Spleen (tissue), 13 donors: ENCODE measurements around the gene EHMT2. TPM values are rescaled to one million over a fixed set of nuclear protein-coding genes. Genes with fewer than 3 reads are reported as not detected.

ENCODE experiments used
- DNase-seq: peaks from one replicate; pipeline ENCODE4 v3.0.0-alpha.2; 2020
- H3K27ac ChIP-seq, 8 donors: fragments of 200-600 bp; sonication (generic) in 7 of 8; 1 replicate in 4 of 8; 2 replicates in 4 of 8; pipeline versions ENCODE4 v1.5.0 to v1.8.0; 2016 to 2021; ENCODE audit warnings: inconsistent platforms in 4 of 8, mild to moderate bottlenecking in 4 of 8, moderate library complexity in 1 of 8
- H3K27me3 ChIP-seq, 7 donors: fragments of 200-600 bp; sonication (generic) in 6 of 7; replicated peaks in 1 of 7; 1 replicate in 4 of 7; 2 replicates in 3 of 7; pipeline versions ENCODE4 v1.5.0 to v1.8.0; 2016 to 2021; ENCODE audit warnings: inconsistent platforms in 3 of 7, mild to moderate bottlenecking in 1 of 7
- H3K36me3 ChIP-seq, 6 donors: fragments of 200-600 bp; sonication (generic) in 5 of 6; 1 replicate in 4 of 6; 2 replicates in 2 of 6; pipeline versions ENCODE4 v1.5.0 to v1.8.0; 2016 to 2021; ENCODE audit warnings: inconsistent platforms in 2 of 6
- H3K4me1 ChIP-seq, 6 donors: fragments of 200-600 bp; sonication (generic) in 5 of 6; 1 replicate in 3 of 6; 2 replicates in 3 of 6; pipeline versions ENCODE4 v1.5.0 to v1.8.0; 2016 to 2021; ENCODE audit warnings: inconsistent platforms in 3 of 6
- H3K4me3 ChIP-seq, 8 donors: fragments of 200-600 bp; sonication (generic) in 7 of 8; 1 replicate in 4 of 8; 2 replicates in 4 of 8; pipeline versions ENCODE4 v1.5.0 to v1.8.0; 2016 to 2021; ENCODE audit warnings: inconsistent platforms in 4 of 8, mild to moderate bottlenecking in 4 of 8, moderate library complexity in 2 of 8
- H3K9me3 ChIP-seq, 8 donors: fragments of 200-600 bp; sonication (generic) in 7 of 8; 1 replicate in 4 of 8; 2 replicates in 4 of 8; pipeline versions ENCODE4 v1.5.0 to v1.8.0; 2016 to 2021; ENCODE audit warnings: inconsistent platforms in 4 of 8
- POLR2A ChIP-seq, 3 donors: fragments of 450-650 bp; IDR thresholded peaks; one replicate each; pipeline ENCODE4 v1.5.1; 2017; ENCODE audit warnings: antibody characterized with exemption in 3 of 3, mild to moderate bottlenecking in 1 of 3
- POLR2AphosphoS5 ChIP-seq, 3 donors: sonication (generic); formaldehyde crosslinking; IDR thresholded peaks; one replicate each; pipeline ENCODE4 v1.5.1; 2017; ENCODE audit warnings: antibody characterized with exemption in 3 of 3
- WGBS, 5 donors: extraction: QIAGEN DNeasy Blood & Tissue Kit in 3 of 5; methylation state at CpG; one replicate each; pipeline versions ENCODE4 v1.1.5 to v1.1.7; 2013 to 2018; 5-methylcytosine and 5-hydroxymethylcytosine counted together
- intact Hi-C: fragments of 100-400 bp; cut with DNase I; formaldehyde crosslinking; loops from one replicate; pipeline ENCODE4 v1.15.0; 2023; ENCODE audit warnings: low total_unique reads
- long read RNA-seq, 2 donors: transcript quantifications; one replicate each; lab custom pipeline, GENCODE V29; 2026
- polyA plus RNA-seq, 3 donors: library from polyadenylated mRNA; stranded (reverse); fragments of 200-250 nt; gene quantifications; one replicate each; pipeline ENCODE4 v1.2.1, GENCODE V29; 2013
- total RNA-seq, 7 donors: library from RNA; depleted of rRNA in 3 of 7; stranded (reverse); fragments of >200 nt in 3 of 7; fragmentation: NEBNext Ultra II Directional in 4 of 7; extraction: Animal tissue kit (Norgen Biotek cat#: 25700) in 4 of 7; gene quantifications; one replicate each; pipeline versions ENCODE4 v1.1.0 to v1.2.1, GENCODE V29; 2016 to 2021
- TF ChIP-seq, protein P1 (sequence below), 11 experiments: fragments of 200-600 bp in 7 of 11; fragments of 450-650 bp in 4 of 11; sonication (generic) in 4 of 11; IDR thresholded peaks in 8 of 11; conservative IDR thresholded peaks in 3 of 11; 1 replicate in 7 of 11; 2 replicates in 4 of 11; pipeline versions ENCODE4 v1.4.0 to v1.8.0; 2016 to 2021; ENCODE audit warnings: antibody characterized with exemption in 11 of 11, inconsistent platforms in 4 of 11, mild to moderate bottlenecking in 1 of 11
- donor health status: healthy with polysubstance abuse.
- donor health status: DM: no; HTN: no; CAD: no; lungs with moderate emphysema.
- donor health status: DM: no; HTN: no; CAD: no.
- donor health status: Bipolar disorder and iron deficiency.
- donor health status: healthy.
- donor health status: DM: no; HTN: no; CAD: no.
- donor health status: DM: yes; HTN: yes; CAD: no.

Gene EHMT2
- 10 to 100 TPM; 38.6 to 60.7 (median 49.0) TPM for total RNA-seq
- polyA plus RNA-seq, result 10 to 100 TPM; 36.5 to 66.1 (median 57.7) TPM
- long read RNA-seq, donor 1, transcript EHMT2-208 (4 exons, 1,454 nt), result major isoform, 7 of 8 reads
- long read RNA-seq, donor 1, partial matches to known transcripts, result 0 of 8 reads
- long read RNA-seq, donor 1, other reads (novel, unspliced or antisense), result 0 of 8 reads
- long read RNA-seq, donor 2, partial matches to known transcripts, result 0 of 6 reads
- long read RNA-seq, donor 2, other reads (novel, unspliced or antisense), result 0 of 6 reads

GRCh38 chr6:31897612-31898382 is at the start of gene EHMT2:
EHMT2 (minus strand) TSS chr6:31897698; CDS start chr6:31897677, 21 bp downstream.
- Histone ChIP-seq H3K4me1 (peaks cover 33 to 61% (median 53%) of the 10 kb centered on the region in 6 donors), H3K9me3 (no peaks in the 10 kb centered on the region), H3K27ac (peak within 1 kb of the TSS; percentile 80 to 90 (median 86)), H3K27me3 (no peaks in the 10 kb centered on the region), H3K36me3 (peaks cover 0 to 36% (median 25%) of the 10 kb centered on the region in 6 donors), H3K4me3 (peak within 1 kb of the TSS; percentile 73 to 100 (median 96))
- peak; percentile 80 to 86 (median 82) for TF ChIP-seq POLR2AphosphoS5 (IDR thresholded peaks at IDR 0.05)
- peak in 1 of 3 donors; percentile 35 for TF ChIP-seq POLR2A (IDR thresholded peaks at IDR 0.05)
- TF ChIP-seq, protein P1, sequence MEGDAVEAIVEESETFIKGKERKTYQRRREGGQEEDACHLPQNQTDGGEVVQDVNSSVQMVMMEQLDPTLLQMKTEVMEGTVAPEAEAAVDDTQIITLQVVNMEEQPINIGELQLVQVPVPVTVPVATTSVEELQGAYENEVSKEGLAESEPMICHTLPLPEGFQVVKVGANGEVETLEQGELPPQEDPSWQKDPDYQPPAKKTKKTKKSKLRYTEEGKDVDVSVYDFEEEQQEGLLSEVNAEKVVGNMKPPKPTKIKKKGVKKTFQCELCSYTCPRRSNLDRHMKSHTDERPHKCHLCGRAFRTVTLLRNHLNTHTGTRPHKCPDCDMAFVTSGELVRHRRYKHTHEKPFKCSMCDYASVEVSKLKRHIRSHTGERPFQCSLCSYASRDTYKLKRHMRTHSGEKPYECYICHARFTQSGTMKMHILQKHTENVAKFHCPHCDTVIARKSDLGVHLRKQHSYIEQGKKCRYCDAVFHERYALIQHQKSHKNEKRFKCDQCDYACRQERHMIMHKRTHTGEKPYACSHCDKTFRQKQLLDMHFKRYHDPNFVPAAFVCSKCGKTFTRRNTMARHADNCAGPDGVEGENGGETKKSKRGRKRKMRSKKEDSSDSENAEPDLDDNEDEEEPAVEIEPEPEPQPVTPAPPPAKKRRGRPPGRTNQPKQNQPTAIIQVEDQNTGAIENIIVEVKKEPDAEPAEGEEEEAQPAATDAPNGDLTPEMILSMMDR (IDR thresholded peaks at IDR 0.05 in 8 of 11, conservative IDR thresholded peaks at IDR 0.05 in 3 of 11), result peak in 3 of 11 experiments; percentile 22 to 26 (median 24)
- peak; percentile 98 for DNase-seq
- intact Hi-C loops, result no loop called here
- 0 to 1% (median 0%) methylated on average over 25 to 49 of the region's 49 CpGs for WGBS, 5 donors

DNA sequence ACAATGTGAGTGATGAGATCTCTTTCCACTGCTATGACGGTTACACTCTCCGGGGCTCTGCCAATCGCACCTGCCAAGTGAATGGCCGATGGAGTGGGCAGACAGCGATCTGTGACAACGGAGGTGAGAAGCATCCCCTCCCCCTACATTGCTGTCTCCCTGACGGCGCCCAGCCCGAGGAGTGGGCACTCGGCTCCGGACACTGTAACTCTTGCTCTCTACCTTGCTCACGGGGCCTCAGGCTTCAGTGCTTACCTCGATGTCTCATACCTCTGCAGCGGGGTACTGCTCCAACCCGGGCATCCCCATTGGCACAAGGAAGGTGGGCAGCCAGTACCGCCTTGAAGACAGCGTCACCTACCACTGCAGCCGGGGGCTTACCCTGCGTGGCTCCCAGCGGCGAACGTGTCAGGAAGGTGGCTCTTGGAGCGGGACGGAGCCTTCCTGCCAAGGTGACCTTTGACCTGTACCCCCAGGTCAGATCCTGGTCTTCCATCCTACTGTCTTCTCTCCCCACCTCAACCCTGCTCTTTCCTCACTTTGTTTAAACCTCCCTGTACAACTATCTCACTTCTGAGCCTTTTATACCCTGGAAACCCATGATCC is 49.7 kb upstream of the EHMT2 start:
- 86 to 94% (median 89%) methylated on average over 24 of the region's 24 CpGs for WGBS, 5 donors
- H3K36me3 ChIP-seq, result peaks cover 0 to 64% (median 16%) of the 10 kb centered on the region in 6 donors
- DNase-seq, result peak; percentile 41
- peaks cover 0 to 32% (median 0%) of the 10 kb centered on the region in 7 donors for H3K27me3 ChIP-seq
- H3K9me3 ChIP-seq, result no peaks in the 10 kb centered on the region
- peaks cover 0 to 19% (median 0%) of the 10 kb centered on the region in 6 donors for H3K4me1 ChIP-seq
- intact Hi-C loops, result no loop called here
- H3K4me3 ChIP-seq, result no peak overlapping the region
- TF ChIP-seq POLR2A (IDR thresholded peaks at IDR 0.05), result no peak
- TF ChIP-seq, protein P1 (IDR thresholded peaks at IDR 0.05 in 8 of 11, conservative IDR thresholded peaks at IDR 0.05 in 3 of 11), result no peak
- TF ChIP-seq POLR2AphosphoS5 (IDR thresholded peaks at IDR 0.05), result peak in 1 of 3 donors; percentile 58
- peak overlapping the region in 3 of 8 donors; percentile 57 to 79 (median 67) for H3K27ac ChIP-seq

DNA sequence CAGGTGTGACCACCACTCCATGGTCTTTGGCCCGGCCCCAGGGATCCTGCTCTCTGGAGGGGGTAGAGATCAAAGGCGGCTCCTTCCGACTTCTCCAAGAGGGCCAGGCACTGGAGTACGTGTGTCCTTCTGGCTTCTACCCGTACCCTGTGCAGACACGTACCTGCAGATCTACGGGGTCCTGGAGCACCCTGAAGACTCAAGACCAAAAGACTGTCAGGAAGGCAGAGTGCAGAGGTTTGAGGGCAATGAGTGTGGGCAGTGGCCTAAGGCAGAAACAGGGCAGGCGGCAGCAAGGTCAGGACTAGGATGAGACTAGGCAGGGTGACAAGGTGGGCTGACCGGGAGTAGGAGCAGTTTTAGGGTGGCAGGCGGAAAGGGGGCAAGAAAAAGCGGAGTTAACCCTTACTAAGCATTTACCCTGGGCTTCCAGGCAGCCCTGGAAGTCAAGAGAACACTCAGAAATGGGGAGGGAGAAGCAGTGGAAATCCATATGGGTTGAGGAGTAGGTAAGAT is 48.9 kb upstream of the EHMT2 start:
- Histone ChIP-seq H3K4me1 (peaks cover 0 to 19% (median 0%) of the 10 kb centered on the region in 6 donors), H3K27ac (peak overlapping the region in 7 of 8 donors; percentile 57 to 79 (median 67)), H3K36me3 (peaks cover 0 to 56% (median 8%) of the 10 kb centered on the region in 6 donors), H3K9me3 (no peaks in the 10 kb centered on the region), H3K27me3 (peaks cover 0 to 36% (median 0%) of the 10 kb centered on the region in 7 donors), H3K4me3 (peak overlapping the region in 2 of 8 donors; percentile 11 to 18)
- WGBS, 5 donors, result 75 to 95% (median 78%) methylated on average over 11 of the region's 11 CpGs
- peak; percentile 58 for DNase-seq
- TF ChIP-seq POLR2AphosphoS5 (IDR thresholded peaks at IDR 0.05), result no peak
- no peak for TF ChIP-seq POLR2A (IDR thresholded peaks at IDR 0.05)
- TF ChIP-seq, protein P1 (IDR thresholded peaks at IDR 0.05 in 8 of 11, conservative IDR thresholded peaks at IDR 0.05 in 3 of 11), result no peak
- intact Hi-C loops, result no loop called here
